HG02798 (cell line): Measurements from ENCODE around the gene ZNF579.

Experiments used
- ATAC-seq: cut with Tn5 transposase; IDR thresholded peaks from one replicate; pipeline ENCODE4 v1.9.1; 2021; ENCODE audit warnings: mild to moderate bottlenecking; ENCODE audit not compliant: unreplicated experiment, poor library complexity

ZNF579 gene

DNA sequence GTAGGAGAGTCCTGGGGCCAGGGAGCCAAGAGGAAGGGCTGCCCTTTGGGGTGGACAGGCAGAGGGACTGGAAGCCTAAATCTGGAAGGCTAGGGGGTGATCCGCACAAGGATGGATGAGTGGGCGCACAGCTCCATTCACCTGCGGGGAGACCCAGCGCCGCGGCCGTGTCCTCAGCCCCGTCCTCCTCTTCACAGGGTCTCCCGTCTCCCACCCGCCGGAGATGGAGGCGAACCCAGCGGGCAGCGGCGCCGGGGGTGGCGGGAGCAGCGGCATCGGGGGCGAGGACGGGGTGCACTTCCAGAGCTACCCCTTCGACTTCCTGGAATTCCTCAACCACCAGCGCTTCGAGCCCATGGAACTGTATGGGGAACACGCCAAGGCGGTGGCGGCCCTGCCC lies 32.7 kb upstream of the ZNF579 start:
- ATAC-seq = no peak

- ATAC-seq = no peak
Measured at GRCh38 chr19:55611983-55612645, 31.5 kb upstream of the ZNF579 start.

DNA sequence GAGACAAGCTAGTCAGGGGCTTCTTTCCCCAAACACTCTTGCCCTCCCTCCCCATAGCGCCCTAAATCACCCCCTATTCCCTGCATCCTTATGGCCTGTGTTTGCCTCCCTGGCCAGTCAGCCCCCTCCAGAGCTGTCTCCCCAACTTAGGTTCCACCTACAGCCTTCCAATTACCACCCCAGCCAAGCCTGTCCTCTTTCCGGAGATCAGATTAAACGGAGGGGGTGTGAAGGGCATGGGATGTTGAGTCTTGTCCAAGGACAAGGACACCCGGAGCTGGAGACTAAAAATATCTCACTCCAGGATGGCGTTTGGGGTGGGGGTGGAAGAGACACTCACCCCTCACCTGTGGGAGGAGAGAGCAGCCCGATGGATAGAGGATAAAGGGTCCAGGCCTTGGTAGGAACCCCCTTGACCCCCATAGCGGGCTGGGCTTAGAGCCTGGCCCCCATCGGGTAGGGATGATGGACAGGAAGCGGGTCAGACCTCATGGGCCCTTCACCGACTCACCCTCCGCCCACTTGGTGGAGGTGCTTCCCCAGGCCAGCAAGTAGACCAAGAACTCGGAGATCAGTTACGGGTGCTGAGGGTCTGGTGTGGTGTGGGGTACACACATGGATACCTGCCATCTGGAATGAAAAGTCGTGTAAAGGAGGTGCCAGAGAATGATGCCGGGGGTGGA lies 30.8 kb upstream of the ZNF579 start:
- no peak for ATAC-seq

GRCh38 chr19:55609326-55609725 lies 28.7 kb upstream of the ZNF579 start:
- ATAC-seq = no peak

DNA sequence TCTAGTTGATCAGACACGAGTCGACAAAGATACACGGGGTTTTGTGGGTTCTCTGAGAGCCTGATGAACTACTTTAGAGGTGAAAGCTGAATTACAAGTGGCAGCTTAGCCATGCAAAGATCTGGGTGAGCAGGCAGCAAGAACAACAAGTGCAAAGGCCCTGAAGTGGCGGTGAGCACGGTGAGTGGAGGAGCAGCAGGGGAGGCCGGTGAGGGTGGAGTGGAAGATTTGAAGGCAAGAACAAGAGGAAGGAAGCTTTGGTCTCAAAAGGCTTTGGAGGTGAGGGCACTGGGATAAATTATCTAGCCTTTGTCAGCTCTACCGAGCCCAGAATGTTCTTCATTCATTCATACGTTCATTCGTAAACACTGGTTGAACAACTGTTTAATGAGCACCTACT lies 26.2 kb upstream of the ZNF579 start:
- ATAC-seq = no peak

DNA sequence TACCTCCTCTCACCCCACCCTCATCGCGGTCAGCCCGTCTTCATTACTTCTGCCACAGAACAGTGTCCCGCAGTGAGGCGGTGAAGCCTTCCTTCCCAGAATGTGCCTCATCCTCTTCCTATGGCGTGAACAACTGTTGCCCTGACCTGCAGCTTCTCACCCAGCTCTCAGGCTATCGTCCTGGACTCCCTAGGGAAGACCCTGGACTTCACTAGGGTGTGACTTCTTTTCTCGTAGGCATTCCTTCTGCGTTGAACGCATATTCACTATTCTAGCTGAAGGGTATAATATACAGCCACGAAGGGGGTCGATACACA lies 25.8 kb upstream of the ZNF579 start:
- ATAC-seq = no peak

GRCh38 chr19:55605637-55606470 lies 25.2 kb upstream of the ZNF579 start, which contains the start of gene ZNF865:
Gene ZNF865 (plus strand): TSS chr19:55605647. CDS start chr19:55613619, 7,972 bp downstream.
- ATAC-seq = peak; percentile 17

- peak; percentile 82 for ATAC-seq
Measured at GRCh38 chr19:55605207-55605636, 24.6 kb upstream of the ZNF579 start.

DNA sequence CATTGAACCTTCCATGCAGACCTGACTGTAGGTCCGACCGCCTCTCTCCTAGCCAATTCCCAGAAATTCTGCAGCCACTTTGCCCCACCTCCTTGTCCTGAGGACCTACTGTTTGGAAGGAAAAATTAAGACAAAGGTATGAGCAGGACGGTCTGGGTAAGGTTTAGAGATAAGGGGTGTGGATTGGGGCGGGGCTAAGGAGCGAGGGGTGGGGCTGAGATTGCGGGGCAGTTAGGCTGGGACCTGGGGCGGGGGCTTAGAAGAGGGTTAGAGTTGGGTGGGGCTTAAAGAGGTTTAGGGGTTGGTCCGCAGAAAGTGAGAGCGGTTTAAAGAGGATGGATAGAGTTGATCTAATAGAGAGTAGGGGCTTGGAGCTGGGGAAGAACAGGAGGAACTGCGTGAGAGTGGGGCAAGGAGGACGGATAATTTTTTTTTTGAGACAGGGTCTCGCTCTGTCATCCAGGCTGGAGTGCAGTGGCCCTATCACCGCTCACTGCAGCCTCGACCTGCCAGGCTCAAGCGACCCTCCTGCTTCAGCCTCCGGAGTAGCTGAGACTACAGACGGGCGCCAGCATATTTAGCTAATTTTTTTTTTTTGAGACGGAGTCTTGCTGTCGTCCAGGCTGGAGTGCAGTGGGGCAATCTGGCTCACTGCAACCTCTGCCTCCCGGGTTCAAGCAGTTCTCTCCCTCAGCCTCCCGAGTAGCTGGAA lies 23.1 kb upstream of the ZNF579 start:
- no peak for ATAC-seq

DNA sequence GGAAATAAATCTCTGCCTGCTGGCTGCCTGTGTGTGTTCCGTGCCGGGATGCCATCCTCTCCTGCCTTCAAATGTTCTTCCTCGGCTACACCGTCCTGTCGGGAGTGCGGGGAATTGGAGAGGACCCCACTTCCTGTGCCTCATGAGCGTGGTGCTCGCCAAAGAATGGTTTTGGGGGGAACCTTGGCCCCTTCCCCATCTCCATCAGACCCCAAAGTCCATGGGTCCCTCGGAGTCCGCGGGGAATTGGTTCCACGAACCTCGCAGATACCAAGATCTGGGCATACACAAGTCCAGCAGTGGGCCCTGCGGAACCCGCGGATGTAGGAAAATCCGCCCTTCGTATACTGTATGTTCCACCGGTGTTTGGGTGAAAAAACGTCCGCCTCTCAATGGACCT lies 22.5 kb upstream of the ZNF579 start:
- ATAC-seq = no peak

GRCh38 chr19:55602104-55603001 lies 21.7 kb upstream of the ZNF579 start:
- ATAC-seq = no peak

GRCh38 chr19:55601084-55601483 lies 20.4 kb upstream of the ZNF579 start:
- ATAC-seq = no peak

DNA sequence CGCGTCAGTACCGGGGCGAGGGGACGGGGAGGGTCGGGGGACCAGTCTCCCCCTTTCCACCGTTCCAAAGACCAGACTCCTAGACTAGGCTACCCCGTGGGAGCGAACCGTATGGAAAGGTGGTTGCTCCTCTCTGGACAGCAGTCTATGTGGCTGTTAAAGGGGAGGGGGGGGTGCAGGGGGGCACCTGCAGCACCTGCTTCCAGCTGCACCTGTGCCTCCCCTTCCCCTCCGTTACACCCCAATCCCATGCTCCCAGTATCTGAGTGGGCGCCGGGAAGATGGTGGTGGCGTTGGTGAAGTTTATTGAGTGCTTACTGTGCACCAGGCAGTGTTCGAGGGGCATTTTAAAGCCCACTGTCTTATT lies 20.0 kb upstream of the ZNF579 start:
- ATAC-seq = no peak

- ATAC-seq = peak; percentile 60
Measured at GRCh38 chr19:55599842-55600661, 19.4 kb upstream of the ZNF579 start, which contains the start of gene ZNF524. Gene ZNF524 (plus strand): TSS chr19:55600288. CDS start chr19:55602113, 1,825 bp downstream.

DNA sequence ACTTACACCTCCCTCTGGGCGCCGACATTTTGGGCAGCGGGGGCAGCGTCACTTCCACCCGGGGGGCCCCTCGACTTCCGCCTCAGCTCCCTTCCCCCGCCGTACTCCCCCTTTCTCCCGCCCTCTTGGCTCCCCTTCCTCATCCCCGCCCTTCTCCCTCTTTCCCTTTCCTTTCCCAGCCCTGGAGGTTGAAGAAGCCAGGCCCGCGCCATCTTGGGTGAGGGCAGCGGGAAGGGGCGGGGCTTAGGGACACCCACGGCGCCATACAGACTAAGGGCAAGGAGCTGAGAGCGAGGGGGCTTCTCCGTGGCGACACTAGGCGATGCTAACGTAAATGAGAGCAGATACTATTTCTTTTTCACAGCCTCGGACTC lies 18.8 kb upstream of the ZNF579 start, which contains the start of gene FIZ1:
TSS of gene FIZ1 (minus strand) at position 50 of the 374 bp plus-strand sequence. CDS start 1,652 bp downstream, outside the sequence.
- peak; percentile 61 for ATAC-seq

DNA sequence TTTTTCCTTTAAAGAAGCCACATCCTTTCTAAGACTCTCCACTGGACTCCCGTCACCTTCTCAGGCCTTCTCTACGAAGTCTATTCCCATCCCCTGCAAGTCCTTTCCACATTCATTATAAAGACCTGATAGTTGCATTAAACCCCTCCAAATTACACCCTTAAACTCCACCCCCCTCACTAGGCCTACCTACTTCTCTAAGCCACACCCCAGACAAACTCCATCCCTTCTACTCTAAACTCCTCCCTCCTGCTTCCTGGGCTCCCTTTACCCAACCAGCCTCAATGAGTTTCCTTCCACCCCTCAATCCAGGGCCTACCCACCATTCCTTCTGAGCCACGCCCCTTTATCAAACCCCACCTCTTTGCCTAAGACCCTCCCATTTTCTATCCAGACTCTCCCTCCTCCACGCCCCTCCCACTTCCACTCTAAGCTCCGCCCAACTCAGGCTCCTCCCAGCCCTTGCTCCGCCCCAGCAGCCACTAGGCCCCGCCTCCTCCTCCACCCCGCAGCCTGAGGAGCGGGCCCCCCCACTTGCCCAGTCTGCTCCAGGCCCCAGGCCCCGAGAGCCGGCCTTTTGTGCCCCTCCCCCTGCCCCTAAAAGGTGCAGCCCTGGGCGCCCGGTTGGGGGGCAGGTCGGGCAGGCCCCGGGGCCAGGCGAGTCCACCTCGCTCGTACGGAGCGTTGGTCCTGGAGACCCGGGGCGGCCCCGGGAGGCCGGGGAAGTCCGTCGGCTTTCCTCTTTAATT lies 18.2 kb upstream of the ZNF579 start:
- peak; percentile 49 for ATAC-seq

DNA sequence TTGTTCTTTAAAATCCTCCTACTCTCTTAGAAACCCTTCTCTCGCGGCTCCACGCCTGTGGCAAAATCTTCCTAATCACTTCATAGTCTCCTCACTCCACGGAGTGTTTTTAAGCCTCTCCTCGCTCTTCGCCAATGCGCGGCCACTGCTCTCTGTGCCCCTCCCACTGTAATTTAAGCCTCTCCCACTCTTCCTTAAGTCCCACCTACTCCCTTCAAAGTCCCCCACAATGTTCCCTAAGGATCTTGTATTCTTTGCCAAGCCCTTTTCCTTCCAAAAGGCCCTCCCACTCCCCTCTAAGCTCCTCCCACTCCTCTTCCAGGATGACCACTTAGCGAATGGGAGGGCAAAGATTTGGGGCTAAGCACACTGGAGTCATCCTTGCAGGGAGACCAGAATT lies 17.4 kb upstream of the ZNF579 start:
- ATAC-seq = no peak

DNA sequence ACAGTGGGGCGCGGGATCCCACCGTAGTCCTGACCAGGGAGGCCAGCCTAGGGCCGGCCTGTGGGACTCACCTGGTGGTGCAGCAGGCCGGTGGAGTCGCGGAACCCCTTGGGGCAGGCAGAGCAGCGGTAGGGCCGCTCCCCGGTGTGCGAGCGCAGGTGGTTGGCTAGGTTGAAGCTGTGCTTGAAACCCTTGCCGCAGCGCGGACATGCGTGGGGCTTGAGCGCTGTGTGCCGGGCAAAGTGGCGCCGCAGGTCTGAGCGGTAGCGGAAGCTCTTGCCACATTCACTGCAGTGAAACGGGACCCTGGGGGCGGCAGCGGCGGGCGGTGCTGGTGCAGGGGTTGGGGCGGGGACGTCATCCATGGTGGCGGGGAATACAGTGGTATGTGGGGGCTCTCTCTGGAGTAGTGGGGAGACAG lies 16.9 kb upstream of the ZNF579 start:
- ATAC-seq = no peak
